ENCODE measurements around the gene CETN2.
"Not testable (repeated sequence)": the region's sequence is repeated elsewhere in the genome, so short reads cannot be mapped to it uniquely, and the experiment has no call there.

The CETN2 gene

DNA sequence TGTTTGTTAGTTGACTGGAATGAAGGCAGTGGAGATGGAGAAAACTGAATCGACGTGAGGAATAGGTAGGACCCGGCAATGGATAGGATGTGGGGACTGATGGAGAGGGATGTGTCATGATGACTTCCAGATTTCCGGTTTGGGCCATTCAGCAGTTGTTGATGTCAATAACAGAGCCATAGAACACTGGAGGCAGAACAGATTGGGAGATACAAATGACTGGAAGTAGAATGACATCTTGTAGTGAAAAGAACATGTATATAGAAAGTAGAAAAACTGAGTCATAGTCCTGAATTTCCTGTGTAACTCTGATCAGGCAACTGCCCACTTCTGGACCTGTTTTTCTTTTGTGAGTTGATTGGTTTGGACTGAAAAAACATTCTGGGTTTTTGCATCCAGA is 24.5 kb downstream of the CETN2 start:
- Histone ChIP-seq H3K27ac (ENCODE audit: low read depth, low read length) (no peak overlapping the region), H3K36me3 (ENCODE audit: insufficient read depth, low read length) (no peaks in the 10 kb centered on the region), H3K9ac (ENCODE audit: low read depth, low read length) (no peak overlapping the region), H3K4me3 (ENCODE audit: low read length) (no peak overlapping the region), H3K27me3 (ENCODE audit: insufficient read depth, low read length) (no peaks in the 10 kb centered on the region), H3K4me1 (ENCODE audit: insufficient read depth, low read length) (no peaks in the 10 kb centered on the region), H3K9me3 (ENCODE audit: insufficient read depth, low read depth, low read length) (no peaks in the 10 kb centered on the region)
- 89% methylated on average over 4 of the region's 4 CpGs for WGBS

DNA sequence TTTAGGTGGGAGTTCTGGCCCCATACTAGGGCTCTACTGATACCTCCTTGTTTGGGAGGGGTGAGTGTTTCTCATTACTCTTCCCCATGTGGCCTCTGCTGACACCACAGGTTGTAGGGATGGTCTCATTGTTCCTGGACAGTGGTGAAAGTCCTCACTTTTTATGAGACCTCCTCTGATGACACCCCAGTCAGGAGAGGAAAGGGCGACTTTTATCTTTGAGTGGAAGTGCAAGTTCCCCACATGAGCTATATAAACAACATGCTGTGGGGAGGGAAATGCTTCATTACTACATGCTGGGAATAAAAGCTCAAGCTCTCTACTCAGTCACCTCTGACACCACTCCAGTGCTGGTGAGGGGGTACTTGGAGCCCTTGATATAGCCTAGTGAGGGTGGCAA is 31.6 kb downstream of the CETN2 start:
- no peaks in the 10 kb centered on the region for H3K36me3 ChIP-seq (ENCODE audit: insufficient read depth, low read length)
- no peaks in the 10 kb centered on the region for H3K9me3 ChIP-seq (ENCODE audit: insufficient read depth, low read depth, low read length)
- no CpG with 5 or more reads among the region's 1 CpG for WGBS
- no peak overlapping the region for H3K4me3 ChIP-seq (ENCODE audit: low read length)
- H3K27me3 ChIP-seq (ENCODE audit: insufficient read depth, low read length): no peaks in the 10 kb centered on the region
- no peak overlapping the region for H3K9ac ChIP-seq (ENCODE audit: low read depth, low read length)
- H3K4me1 ChIP-seq (ENCODE audit: insufficient read depth, low read length): no peaks in the 10 kb centered on the region
- H3K27ac ChIP-seq (ENCODE audit: low read depth, low read length): no peak overlapping the region

DNA sequence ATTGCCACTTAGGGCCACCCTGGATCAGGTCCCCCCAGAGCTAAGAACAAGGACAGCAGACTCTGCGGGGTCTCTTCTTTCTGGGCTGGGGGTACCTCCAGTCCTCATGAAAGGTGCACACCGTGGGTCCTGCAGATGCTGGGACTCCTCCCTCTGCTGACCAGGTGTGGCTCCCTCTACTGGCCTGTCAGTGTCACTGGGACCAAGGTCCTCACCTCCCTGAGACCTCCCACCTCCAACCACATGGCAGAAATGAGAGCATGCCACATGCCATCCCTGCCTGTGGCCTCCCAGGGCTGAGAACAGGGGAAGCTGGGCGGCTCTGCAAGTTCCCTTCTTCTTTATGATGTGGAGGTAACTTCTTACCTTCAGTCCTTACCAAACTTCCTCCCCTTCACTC is 43.5 kb downstream of the CETN2 start:
- not testable (repeated sequence) for H3K27ac ChIP-seq (ENCODE audit: low read depth, low read length); H3K9me3 ChIP-seq (ENCODE audit: insufficient read depth, low read depth, low read length); H3K27me3 ChIP-seq (ENCODE audit: insufficient read depth, low read length); H3K4me1 ChIP-seq (ENCODE audit: insufficient read depth, low read length); H3K4me3 ChIP-seq (ENCODE audit: low read length); H3K36me3 ChIP-seq (ENCODE audit: insufficient read depth, low read length); H3K9ac ChIP-seq (ENCODE audit: low read depth, low read length)
- WGBS: no CpG with 5 or more reads among the region's 3 CpGs
